ENCODE data around the gene SYNJ1.

SYNJ1 gene

DNA sequence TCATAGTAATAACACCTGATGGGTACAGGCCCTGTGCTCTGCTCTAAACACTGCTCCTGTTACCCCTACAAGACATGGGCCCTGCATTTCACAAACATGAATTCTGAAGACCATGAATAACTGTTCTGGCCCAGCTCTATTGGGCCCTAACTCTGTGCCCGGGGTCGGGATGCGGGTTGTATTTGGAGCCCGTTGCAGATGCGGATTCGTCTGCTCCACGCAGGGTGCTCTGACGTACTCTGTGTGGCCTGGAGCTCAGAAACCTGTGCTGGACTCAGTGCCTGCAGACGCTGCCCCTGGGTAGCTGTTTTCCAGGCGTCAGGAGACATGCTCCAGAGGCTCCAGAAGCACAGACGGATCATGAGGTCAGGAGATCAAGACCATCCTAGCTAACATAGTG lies 132.4 kb downstream of the SYNJ1 start:
- H3K4me3 ChIP-seq (ENCODE audit: control insufficient read depth, low read depth, low read length) = no peak overlapping the region
- TF ChIP-seq, protein P1, sequence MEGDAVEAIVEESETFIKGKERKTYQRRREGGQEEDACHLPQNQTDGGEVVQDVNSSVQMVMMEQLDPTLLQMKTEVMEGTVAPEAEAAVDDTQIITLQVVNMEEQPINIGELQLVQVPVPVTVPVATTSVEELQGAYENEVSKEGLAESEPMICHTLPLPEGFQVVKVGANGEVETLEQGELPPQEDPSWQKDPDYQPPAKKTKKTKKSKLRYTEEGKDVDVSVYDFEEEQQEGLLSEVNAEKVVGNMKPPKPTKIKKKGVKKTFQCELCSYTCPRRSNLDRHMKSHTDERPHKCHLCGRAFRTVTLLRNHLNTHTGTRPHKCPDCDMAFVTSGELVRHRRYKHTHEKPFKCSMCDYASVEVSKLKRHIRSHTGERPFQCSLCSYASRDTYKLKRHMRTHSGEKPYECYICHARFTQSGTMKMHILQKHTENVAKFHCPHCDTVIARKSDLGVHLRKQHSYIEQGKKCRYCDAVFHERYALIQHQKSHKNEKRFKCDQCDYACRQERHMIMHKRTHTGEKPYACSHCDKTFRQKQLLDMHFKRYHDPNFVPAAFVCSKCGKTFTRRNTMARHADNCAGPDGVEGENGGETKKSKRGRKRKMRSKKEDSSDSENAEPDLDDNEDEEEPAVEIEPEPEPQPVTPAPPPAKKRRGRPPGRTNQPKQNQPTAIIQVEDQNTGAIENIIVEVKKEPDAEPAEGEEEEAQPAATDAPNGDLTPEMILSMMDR (IDR thresholded peaks at IDR 0.05; ENCODE audit: control insufficient read depth, insufficient read depth, low read depth, low read length, missing control alignments) = no peak
- no peak for DNase-seq (ENCODE audit: low read depth)

DNA sequence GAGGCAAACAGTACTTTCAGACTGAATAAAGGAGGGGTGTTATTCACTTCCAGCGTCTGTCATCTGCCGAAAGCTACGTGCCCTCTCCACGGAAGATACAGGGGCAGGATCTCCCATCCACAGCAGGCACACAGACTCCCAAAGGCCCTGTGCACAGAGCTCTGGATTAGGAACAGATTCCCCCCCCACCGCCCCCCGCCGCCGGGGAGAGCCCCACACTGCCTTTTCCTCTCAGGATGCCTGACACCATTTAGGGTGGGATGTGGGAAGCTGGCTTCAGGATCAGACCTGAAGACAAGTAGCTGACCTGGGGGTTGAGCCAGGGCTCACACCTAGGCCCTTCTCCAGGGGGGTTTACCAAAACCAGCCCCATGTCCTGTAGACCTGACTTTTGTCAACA lies 134.1 kb downstream of the SYNJ1 start:
- no peak overlapping the region for H3K4me3 ChIP-seq (ENCODE audit: control insufficient read depth, low read depth, low read length)
- DNase-seq (ENCODE audit: low read depth) = no peak
- TF ChIP-seq, protein P1 (IDR thresholded peaks at IDR 0.05; ENCODE audit: control insufficient read depth, insufficient read depth, low read depth, low read length, missing control alignments) = no peak

DNA sequence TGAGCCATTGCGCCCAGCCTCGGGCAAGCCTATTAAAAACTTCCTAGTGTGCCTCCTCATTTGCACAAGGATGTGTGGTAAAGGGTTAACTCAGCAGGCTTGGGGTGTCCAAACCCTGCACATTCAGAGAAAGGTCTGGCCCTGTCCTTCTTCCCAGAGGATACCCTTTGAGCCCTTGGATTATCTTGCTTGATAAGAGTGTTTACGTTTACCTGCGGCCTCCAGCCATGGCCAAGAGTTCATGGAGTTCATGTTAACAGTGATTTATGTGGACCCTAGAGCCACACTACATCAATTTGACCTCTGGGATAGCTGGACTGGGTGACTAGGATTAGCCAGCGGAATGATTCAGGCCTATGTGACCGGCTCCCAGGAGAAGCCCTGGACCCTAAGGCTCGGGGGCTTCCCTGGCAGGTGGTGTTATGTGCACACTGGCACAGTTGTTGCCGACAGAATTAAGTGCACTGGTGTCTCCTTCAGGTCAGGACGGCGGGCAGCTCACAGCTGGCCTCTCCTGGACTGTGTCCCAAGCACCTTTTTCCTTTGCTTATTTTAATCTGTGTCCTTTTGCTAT lies 134.8 kb downstream of the SYNJ1 start:
- H3K4me3 ChIP-seq (ENCODE audit: control insufficient read depth, low read depth, low read length) = no peak overlapping the region
- TF ChIP-seq, protein P1 (IDR thresholded peaks at IDR 0.05; ENCODE audit: control insufficient read depth, insufficient read depth, low read depth, low read length, missing control alignments) = no peak
- no peak for DNase-seq (ENCODE audit: low read depth)

DNA sequence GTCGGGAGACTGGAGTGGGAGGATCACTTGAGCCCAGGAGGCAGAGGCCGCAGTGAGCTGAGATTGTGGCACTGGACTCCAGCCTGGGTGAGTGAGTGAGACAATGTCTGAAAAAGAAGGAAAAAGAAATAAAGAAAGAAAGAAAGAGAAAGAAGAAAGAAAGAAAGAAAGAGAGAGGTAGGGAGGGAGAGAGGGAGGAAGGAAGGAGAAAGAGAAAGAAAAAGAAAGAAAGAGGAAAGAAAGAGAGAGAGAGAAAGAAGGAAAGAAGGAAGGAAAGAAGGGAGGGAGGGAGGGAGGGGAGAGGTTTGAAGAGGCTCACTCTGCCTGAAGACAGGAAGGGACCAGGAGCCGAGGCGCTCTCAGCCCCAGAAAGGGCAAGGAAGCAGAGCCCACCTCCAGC lies 137.7 kb downstream of the SYNJ1 start:
- no peak overlapping the region for H3K4me3 ChIP-seq (ENCODE audit: control insufficient read depth, low read depth, low read length)
- no peak for DNase-seq (ENCODE audit: low read depth)
- TF ChIP-seq, protein P1 (IDR thresholded peaks at IDR 0.05; ENCODE audit: control insufficient read depth, insufficient read depth, low read depth, low read length, missing control alignments) = no peak

DNA sequence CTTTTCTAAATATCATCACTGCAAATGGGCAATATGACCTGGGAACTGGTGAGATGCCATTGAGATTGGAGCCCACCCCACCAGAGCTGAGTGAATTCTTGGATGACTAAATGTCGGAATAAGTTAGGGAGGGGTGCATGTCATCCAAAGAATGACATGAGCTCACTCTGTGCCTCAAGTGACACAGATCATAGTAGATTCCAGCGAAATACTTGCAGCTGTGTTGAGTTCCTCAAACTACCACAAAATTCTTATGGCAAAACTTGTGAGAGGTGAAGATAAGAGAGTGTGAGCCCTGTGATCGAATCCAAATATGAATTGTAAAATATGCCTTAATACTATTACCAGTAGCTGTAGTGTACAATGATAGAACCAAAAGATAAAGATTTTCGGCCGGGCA lies 140.2 kb downstream of the SYNJ1 start:
- DNase-seq (ENCODE audit: low read depth) = no peak
- no peak overlapping the region for H3K4me3 ChIP-seq (ENCODE audit: control insufficient read depth, low read depth, low read length)
- TF ChIP-seq, protein P1 (IDR thresholded peaks at IDR 0.05; ENCODE audit: control insufficient read depth, insufficient read depth, low read depth, low read length, missing control alignments) = no peak

DNA sequence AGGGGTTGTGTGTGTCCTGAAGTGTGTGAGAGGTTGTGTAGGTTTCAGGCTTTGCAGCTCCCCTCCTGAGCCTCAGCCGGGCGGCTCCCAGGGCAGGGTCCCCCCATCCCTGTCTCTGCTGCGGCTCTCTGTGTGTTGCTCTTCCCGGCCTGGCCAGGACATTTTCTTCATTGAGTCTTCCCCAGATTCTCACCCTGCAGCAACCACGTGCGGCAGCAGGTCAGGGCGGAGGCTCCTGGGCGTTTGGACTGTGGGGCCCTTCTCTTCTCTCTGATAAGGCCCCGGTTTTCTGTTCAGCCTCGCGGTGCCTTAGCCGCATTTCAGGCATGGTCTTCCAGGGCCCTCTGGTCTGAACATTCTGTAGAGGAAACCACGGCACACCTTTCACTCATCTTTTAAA lies 140.7 kb downstream of the SYNJ1 start:
- DNase-seq (ENCODE audit: low read depth) = no peak
- H3K4me3 ChIP-seq (ENCODE audit: control insufficient read depth, low read depth, low read length) = no peak overlapping the region
- TF ChIP-seq, protein P1 (IDR thresholded peaks at IDR 0.05; ENCODE audit: control insufficient read depth, insufficient read depth, low read depth, low read length, missing control alignments) = no peak

DNA sequence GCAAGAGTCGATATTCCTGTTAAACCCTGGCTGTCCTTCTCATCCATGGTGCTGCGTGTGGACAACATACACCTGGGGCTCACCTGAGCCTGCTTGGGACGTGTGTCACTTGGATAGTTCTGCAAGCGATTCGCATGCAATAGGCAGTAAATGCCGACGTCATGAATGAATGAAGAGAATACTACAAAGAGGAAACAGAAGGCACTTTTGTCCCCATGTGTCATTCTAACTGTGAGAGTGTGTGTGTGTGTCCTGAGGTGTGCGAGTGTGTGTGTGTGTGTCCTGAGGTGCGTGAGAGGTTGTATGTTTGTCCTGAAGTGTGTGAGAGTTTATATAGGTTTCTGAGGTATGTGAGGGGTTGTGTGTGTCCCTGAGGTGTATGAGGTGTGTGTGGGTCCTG lies 141.8 kb downstream of the SYNJ1 start:
- no peak overlapping the region for H3K4me3 ChIP-seq (ENCODE audit: control insufficient read depth, low read depth, low read length)
- TF ChIP-seq, protein P1 (IDR thresholded peaks at IDR 0.05; ENCODE audit: control insufficient read depth, insufficient read depth, low read depth, low read length, missing control alignments) = no peak
- DNase-seq (ENCODE audit: low read depth) = no peak

All from AG09309 (cell line).